Ovary (tissue), 3 donors: ENCODE results near the gene ASAP2.

ENCODE experiments used
- CTCF ChIP-seq, 3 donors: fragments of 450-650 bp in 2 of 3; fragments of 200-600 bp in 1 of 3; IDR thresholded peaks; one replicate each; pipeline versions ENCODE4 v1.5.1 to v1.8.0; 2016 to 2022; ENCODE audit warnings: antibody characterized with exemption in 3 of 3, mild to moderate bottlenecking in 1 of 3
- EP300 ChIP-seq: sonication (generic); formaldehyde crosslinking; IDR thresholded peaks from one replicate; pipeline ENCODE4 v1.6.1; 2017; ENCODE audit warnings: antibody characterized with exemption
- POLR2A ChIP-seq: fragments of 450-650 bp; IDR thresholded peaks from one replicate; pipeline ENCODE4 v1.6.1; 2017; ENCODE audit warnings: antibody characterized with exemption, mild to moderate bottlenecking, moderate library complexity
- donor health status: DM: no; HTN: no; CAD: no.

DNA sequence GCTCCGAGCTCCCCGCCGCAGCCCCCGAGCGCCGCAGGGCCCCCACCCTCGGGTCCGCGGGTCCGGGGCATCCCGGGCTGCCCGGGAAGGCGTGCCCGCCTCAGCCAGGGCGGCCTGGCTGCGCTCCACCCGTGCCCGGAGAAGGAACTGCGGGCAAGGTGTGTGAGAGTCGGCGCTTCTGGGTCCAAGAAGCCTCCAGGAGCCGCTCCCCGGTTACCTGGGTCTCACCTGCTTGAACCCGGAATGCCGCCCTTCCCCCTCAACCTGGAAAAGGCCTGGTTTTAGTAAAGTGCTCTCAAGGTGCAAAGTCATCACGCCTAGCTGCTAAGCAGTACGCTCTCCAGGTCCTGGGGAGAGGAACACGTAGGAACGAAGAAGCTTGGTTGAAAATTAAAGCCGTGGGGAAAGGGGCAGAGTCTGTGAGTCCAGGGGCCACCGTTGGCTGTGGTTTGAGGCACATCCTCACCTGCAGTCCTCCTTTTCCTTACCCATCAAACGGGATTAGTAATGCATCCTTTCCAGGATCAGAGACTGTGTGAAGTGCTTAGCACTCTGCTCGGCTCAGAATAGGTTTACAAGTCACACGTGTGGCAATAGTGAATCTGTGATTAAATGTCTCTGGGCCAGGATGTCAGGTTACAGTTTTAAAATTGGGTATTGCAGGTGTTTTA lies 1.2 kb downstream of the ASAP2 start:
- no peak for TF ChIP-seq CTCF (IDR thresholded peaks at IDR 0.05)
- no peak for TF ChIP-seq POLR2A
- no peak for TF ChIP-seq EP300
